ENCODE results near the gene AP2A1.

DNA sequence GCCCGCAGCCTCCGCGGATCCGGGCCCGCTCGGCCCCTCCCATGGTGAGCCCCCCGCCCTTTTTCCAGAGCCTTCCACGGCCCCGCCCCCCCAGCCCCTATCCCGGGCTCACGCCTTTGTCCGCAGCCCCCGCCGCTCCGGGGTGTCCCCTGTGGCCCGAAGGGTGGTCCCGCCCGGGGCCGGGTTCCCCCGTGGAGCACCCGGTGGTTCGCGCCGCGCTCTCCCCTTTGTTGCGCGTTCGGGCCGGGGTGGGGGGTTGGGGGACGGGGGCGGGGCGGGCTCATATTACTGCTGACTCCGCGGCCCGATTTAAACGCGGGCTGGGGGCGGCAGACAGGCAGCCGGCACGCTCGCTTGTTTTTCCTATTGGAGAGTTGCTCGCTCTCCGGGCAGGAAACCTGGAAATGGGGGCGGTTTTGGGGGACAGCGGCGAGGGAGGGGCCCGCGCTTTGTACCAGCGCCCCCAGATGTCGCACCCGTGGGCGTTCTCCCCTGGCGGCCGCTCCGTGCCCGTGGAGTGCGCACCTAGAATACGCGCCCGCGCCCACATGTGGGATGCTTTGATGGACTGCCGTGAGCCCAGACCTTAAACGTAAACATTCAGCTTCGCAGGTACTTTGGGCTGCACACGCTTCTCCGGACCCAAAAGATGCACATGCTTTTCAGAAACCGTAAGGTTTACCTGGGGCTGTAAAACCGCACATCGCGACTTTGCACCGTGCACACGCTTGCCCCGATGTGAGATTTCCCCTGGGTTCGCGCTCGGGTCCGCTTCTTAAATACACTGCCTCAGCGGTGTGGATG is 84.9 kb downstream of the AP2A1 start:
- TF ChIP-seq EZH2phosphoT487 (IDR thresholded peaks at IDR 0.05; ENCODE audit: insufficient read depth, low read depth) (no peak), EZH2 (IDR thresholded peaks at IDR 0.05; ENCODE audit: insufficient read depth, poor library complexity, severe bottlenecking) (no peak)
